GM10248 (cell line): ENCODE measurements around the gene ORC6.

Source experiments
- CTCF ChIA-PET: fragments of 300-600 bp; sonication (Branson Sonifier 250); formaldehyde crosslinking; extraction: SDS; loops from one replicate; lab custom pipeline; 2021; ENCODE audit warnings: antibody characterized with exemption; lab: Yijun Ruan, JAX
- POLR2A ChIA-PET: fragments of 350-650 bp; sonication (Branson Sonifier 250); formaldehyde crosslinking; extraction: SDS; loops from one replicate; lab custom pipeline; 2020; ENCODE audit warnings: antibody characterized with exemption; lab: Yijun Ruan, JAX
- DNase-seq: peaks from one replicate; pipeline ENCODE4 v3.0.0; 2012; ENCODE audit errors: extremely low spot score
- TF ChIP-seq, protein P1 (sequence below): IDR thresholded peaks from 2 replicates; pipeline ENCODE4 v1.5.1; 2012; ENCODE audit warnings: mild to moderate bottlenecking, low read depth; ENCODE audit errors: extremely low read depth, missing control alignments, control extremely low read depth

Gene ORC6

DNA sequence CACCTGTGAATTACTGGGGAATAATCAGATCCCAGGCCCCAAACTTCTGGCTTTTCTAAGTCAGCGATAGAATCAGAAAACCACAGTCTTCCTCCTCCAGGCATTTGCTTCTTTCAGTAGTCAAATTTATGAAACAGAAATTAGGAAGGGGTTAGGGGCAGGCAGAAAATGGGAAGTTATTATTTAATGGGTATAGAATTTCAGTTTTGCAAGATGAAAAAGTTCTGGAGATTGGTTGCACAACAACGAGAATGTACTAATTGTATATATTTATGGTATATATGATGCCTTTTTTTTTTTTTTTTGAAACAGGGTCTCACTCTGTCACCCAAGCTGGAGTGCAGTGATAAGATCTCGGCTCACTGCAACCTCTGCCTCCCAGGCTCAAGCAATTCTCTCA, 23.5 kb downstream of the ORC6 start:
- ChIA-PET POLR2A (no interaction called here), CTCF (interaction anchor here (1.7 kb wide), 1 partner anchor 16 kb away, joined by 3 read pairs; no protein-coding TSS in a partner anchor)
- no peak for DNase-seq
- TF ChIP-seq, protein P1, sequence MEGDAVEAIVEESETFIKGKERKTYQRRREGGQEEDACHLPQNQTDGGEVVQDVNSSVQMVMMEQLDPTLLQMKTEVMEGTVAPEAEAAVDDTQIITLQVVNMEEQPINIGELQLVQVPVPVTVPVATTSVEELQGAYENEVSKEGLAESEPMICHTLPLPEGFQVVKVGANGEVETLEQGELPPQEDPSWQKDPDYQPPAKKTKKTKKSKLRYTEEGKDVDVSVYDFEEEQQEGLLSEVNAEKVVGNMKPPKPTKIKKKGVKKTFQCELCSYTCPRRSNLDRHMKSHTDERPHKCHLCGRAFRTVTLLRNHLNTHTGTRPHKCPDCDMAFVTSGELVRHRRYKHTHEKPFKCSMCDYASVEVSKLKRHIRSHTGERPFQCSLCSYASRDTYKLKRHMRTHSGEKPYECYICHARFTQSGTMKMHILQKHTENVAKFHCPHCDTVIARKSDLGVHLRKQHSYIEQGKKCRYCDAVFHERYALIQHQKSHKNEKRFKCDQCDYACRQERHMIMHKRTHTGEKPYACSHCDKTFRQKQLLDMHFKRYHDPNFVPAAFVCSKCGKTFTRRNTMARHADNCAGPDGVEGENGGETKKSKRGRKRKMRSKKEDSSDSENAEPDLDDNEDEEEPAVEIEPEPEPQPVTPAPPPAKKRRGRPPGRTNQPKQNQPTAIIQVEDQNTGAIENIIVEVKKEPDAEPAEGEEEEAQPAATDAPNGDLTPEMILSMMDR: no peak

DNA sequence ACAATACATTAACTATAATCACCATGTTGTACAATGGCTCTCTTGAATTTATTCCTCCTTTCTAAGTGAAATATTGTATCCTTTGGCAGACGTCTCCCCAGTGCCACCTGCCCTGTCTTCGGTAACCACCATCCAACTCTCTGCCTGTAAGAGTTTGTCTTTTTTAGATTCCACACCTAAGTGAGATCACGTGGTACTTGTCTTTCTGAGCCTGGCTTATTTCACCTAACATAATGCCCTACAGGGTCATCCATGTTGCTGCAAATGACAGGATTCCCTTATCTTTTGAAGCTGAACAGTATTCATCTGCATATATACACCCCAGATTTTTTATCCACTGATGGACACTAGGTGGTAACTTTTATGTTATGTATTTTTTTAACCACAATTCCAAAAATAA, 24.2 kb downstream of the ORC6 start:
- CTCF ChIA-PET: interaction anchor here (1.8 kb wide), 1 partner anchor 9 kb away, joined by 7 read pairs; no protein-coding TSS in a partner anchor
- no peak for DNase-seq
- POLR2A ChIA-PET: no interaction called here
- TF ChIP-seq, protein P1: no peak

DNA sequence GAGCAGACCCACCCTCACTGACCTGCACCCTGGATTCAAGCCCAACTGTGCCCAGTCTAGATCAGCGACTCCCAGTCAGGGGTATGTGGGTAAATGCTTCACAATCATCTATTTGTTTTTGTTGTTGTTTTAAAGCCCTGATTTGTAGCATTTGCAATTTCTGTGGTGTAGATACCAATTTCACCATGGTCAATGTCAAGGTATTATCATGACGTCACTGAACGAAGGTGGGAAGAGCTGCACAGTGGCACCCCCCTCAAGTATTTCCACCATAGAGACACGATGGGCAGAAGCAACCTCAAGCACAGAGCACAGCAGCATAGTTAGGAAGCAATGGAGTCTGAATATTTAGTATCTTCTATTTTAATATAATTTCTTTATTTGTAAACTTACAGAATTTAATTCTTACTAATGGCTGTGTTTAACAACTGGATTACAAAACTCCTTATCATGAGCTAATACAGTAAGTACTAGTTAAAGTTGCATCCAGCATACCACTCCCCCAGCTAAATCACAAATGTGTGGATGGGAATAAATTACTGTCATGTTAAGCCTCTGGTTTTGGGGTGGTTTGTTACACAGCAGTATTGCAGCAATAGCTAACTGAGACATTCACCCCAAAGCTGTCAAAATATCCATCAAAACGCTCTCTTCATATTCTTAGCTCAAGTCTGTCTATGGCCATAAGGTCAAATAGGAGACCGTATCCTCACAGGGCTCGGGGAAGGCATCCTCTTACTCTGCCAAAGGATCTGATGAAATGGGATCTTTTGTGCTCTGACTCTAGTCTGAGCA, 25.5 kb downstream of the ORC6 start:
- POLR2A ChIA-PET: no interaction called here
- CTCF ChIA-PET: interaction anchor here (1.8 kb wide), 1 partner anchor 10 kb away, joined by 7 read pairs; no protein-coding TSS in a partner anchor
- TF ChIP-seq, protein P1: no peak

DNA sequence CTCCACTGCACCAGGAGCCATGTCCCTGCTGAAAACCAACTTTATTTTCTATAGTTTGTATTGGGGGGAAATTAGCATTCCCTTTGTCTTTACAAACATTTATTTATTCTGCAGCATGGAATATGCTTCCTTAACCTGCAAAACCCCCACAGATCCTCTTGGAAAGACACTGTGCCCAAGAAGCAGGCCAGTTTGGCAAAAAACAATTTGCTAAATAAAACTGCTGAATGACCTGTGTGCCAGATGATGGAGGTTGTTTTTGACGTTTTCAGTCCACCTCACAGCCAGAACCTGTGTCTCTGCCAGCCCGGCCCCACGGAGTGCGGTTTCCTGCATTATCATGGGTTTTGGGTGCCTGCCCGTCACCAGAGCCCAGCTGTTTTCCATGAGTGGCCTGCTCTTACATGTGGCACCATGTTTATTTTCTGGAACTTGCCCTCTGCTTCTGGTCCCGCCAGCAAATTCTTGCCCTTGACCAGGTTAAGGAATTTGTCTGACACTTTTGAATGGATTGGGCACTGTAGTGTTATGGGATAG, 26.4 kb downstream of the ORC6 start:
- TF ChIP-seq, protein P1: no peak
- CTCF ChIA-PET: no interaction called here
- POLR2A ChIA-PET: no interaction called here
- no peak for DNase-seq

More for the DNA sequence above, 25.5 kb downstream of the ORC6 start:
- no peak for DNase-seq

DNA sequence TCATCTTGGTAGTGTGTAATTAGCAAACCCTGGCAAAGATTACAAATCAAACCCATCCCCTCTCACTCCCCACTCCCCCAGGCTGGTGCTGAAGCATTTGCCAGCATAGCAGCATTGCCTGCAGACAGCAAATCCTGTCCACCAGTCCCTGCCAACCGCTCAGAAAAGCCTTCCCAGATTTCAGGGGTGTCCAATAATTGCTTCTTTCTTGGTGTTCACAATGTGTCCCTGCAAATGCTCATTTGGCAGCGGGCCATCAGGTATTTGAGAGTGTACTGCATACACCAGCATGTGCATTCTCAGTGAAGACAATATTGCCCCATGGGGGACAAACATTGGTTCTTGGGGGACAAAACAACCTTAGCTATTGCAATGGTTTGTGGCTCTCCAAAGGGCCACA, 28.2 kb downstream of the ORC6 start:
- no peak for DNase-seq
- CTCF ChIA-PET: interaction anchor here (1.5 kb wide), 1 partner anchor 18 kb away, joined by 4 read pairs; no protein-coding TSS in a partner anchor
- POLR2A ChIA-PET: no interaction called here
- TF ChIP-seq, protein P1: no peak

DNA sequence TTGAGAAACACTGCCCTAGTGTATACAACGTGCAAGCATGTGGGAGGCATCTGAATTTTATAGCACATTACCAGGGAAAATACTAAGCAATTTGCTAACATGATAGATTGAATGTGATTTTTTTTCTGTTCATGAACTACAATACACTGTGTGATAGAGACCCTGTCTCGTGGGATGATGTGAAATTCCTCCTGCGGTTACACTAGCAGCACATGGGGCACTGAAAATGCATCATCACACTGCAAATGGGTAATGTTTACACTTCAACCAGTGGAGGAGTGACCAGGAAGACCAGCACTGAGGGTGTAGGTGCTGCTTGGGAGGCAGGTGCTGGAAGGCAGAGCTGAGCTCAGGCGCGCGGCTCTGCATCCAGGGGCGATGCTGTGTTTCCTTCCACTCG, 28.8 kb downstream of the ORC6 start:
- TF ChIP-seq, protein P1: no peak
- ChIA-PET CTCF (interaction anchor here (1.4 to 1.5 kb wide), 2 partner anchors 17 to 25 kb away, joined by 3 to 4 read pairs; no protein-coding TSS in a partner anchor), POLR2A (no interaction called here)
- DNase-seq: no peak
